Lower lobe of right lung (tissue), 2 donors: ENCODE measurements around the gene MTHFD1L. TPM values are rescaled to one million over a fixed set of nuclear protein-coding genes. Genes with fewer than 3 reads are reported as not detected.
A peak's percentile ranks its signal among the peaks of the same experiment; 100 is the strongest.

Experiments used
- ATAC-seq, 2 donors: fragments of 200-7000 bp; cut with Tn5 transposase; one replicate each; pipeline ENCODE4 v1.9.1; 2020 to 2022; ENCODE audit warnings: mild to moderate bottlenecking in 2 of 2, moderate library complexity in 2 of 2
- DNase-seq: peaks from one replicate; pipeline ENCODE4 v3.0.0-alpha.2; 2020
- H3K27ac ChIP-seq: fragments of 200-600 bp; one replicate; pipeline ENCODE4 v1.8.0; 2022
- H3K27me3 ChIP-seq: fragments of 200-600 bp; one replicate; pipeline ENCODE4 v1.8.0; 2022; ENCODE audit warnings: low read depth
- H3K36me3 ChIP-seq: fragments of 200-600 bp; one replicate; pipeline ENCODE4 v1.8.0; 2022; ENCODE audit warnings: mild to moderate bottlenecking
- H3K4me1 ChIP-seq: fragments of 200-600 bp; one replicate; pipeline ENCODE4 v1.8.0; 2022
- H3K4me3 ChIP-seq: fragments of 200-600 bp; one replicate; pipeline ENCODE4 v1.8.0; 2022; ENCODE audit warnings: mild to moderate bottlenecking
- H3K9me3 ChIP-seq: fragments of 200-600 bp; one replicate; pipeline ENCODE4 v1.8.0; 2022
- intact Hi-C: fragments of 100-400 bp; cut with DNase I; formaldehyde crosslinking; loops from one replicate; pipeline ENCODE4 v1.11.0; 2022
- total RNA-seq: library from RNA; stranded (reverse); fragmentation: NEBNext Ultra II Directional; extraction: Animal tissue kit (Norgen Biotek cat#: 25700); gene quantifications from one replicate; pipeline ENCODE4 v1.2.1, GENCODE V29; 2021
- TF ChIP-seq, protein P1 (sequence below): fragments of 200-600 bp; IDR thresholded peaks from one replicate; pipeline ENCODE4 v1.8.0; 2022; ENCODE audit warnings: antibody characterized with exemption, mild to moderate bottlenecking
- donor health status: DM: no; HTN: yes; CAD: no; lungs with severe emphysema.

Gene MTHFD1L
- total RNA-seq, 1 donor from 2014 or later: 22.1 TPM

DNA sequence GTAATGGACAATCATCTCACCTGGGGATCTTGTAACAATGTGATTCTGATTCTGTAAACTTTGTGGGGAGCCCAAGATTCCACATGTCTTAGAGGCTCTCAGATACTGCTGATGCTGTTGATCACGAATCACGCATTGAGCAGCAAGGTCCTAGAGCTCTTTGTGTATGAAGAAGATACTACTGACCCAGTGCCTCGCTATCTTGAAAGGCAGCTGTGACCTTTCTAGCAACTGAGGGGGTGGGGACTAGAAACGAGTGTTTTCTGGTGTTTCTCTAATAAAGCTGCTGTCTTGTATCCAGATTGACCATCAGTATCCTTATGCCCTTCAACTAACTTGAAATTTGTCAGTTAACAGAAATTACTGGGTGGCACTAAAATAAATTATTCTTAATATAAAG is 142.9 kb downstream of the MTHFD1L start:
- no peak for ATAC-seq
- H3K27ac ChIP-seq: no peak overlapping the region
- DNase-seq: no peak
- no peaks in the 10 kb centered on the region for H3K36me3 ChIP-seq
- intact Hi-C loops: no loop called here
- H3K27me3 ChIP-seq: no peaks in the 10 kb centered on the region
- no peak overlapping the region for H3K4me3 ChIP-seq
- TF ChIP-seq, protein P1, sequence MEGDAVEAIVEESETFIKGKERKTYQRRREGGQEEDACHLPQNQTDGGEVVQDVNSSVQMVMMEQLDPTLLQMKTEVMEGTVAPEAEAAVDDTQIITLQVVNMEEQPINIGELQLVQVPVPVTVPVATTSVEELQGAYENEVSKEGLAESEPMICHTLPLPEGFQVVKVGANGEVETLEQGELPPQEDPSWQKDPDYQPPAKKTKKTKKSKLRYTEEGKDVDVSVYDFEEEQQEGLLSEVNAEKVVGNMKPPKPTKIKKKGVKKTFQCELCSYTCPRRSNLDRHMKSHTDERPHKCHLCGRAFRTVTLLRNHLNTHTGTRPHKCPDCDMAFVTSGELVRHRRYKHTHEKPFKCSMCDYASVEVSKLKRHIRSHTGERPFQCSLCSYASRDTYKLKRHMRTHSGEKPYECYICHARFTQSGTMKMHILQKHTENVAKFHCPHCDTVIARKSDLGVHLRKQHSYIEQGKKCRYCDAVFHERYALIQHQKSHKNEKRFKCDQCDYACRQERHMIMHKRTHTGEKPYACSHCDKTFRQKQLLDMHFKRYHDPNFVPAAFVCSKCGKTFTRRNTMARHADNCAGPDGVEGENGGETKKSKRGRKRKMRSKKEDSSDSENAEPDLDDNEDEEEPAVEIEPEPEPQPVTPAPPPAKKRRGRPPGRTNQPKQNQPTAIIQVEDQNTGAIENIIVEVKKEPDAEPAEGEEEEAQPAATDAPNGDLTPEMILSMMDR: no peak
- peaks cover 31% of the 10 kb centered on the region for H3K4me1 ChIP-seq
- H3K9me3 ChIP-seq: no peaks in the 10 kb centered on the region

DNA sequence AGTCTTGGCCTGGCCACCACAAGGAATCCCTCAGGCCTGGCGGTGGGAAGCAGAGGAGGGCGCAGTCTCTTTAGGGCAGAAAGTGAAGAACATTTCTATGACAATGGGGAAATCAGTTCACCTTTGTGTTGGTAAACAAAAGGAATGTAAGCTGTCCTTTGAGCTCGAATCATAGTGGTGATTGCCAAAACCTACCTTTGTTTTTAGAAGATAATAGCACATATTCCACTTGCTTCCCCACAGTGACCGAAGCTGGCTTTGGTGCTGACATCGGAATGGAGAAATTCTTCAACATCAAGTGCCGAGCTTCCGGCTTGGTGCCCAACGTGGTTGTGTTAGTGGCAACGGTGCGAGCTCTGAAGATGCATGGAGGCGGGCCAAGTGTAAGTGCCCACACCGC is 144.1 kb downstream of the MTHFD1L start:
- peaks cover 22% of the 10 kb centered on the region for H3K4me1 ChIP-seq
- H3K9me3 ChIP-seq: no peaks in the 10 kb centered on the region
- TF ChIP-seq, protein P1: no peak
- DNase-seq (no peak), ATAC-seq (no peak)
- no peak overlapping the region for H3K27ac ChIP-seq
- H3K27me3 ChIP-seq: no peaks in the 10 kb centered on the region
- intact Hi-C loops: no loop called here
- no peaks in the 10 kb centered on the region for H3K36me3 ChIP-seq
- no peak overlapping the region for H3K4me3 ChIP-seq

DNA sequence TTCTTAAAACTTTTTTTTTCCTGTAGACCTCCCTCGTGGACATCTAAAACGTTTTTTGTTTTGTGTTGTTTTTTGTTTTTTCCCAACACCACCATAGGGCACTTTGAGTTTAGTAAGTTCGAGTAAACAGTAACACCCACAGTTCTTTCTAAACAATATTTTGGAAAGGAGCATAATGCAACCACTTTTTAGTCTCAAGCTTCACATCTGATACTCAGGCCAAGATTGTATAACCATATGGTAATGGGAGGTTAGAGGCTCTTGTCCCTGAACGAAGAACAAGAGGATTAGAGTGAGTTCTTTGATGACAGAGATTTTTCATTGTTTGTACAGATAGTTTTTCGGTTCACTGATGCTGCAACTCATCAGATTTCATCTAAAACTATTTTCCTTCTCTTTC is 144.6 kb downstream of the MTHFD1L start:
- intact Hi-C loops: loop anchor here (5.0 kb wide), 1 partner anchor 312 kb away; no protein-coding TSS in a partner anchor
- ATAC-seq: no peak

DNA sequence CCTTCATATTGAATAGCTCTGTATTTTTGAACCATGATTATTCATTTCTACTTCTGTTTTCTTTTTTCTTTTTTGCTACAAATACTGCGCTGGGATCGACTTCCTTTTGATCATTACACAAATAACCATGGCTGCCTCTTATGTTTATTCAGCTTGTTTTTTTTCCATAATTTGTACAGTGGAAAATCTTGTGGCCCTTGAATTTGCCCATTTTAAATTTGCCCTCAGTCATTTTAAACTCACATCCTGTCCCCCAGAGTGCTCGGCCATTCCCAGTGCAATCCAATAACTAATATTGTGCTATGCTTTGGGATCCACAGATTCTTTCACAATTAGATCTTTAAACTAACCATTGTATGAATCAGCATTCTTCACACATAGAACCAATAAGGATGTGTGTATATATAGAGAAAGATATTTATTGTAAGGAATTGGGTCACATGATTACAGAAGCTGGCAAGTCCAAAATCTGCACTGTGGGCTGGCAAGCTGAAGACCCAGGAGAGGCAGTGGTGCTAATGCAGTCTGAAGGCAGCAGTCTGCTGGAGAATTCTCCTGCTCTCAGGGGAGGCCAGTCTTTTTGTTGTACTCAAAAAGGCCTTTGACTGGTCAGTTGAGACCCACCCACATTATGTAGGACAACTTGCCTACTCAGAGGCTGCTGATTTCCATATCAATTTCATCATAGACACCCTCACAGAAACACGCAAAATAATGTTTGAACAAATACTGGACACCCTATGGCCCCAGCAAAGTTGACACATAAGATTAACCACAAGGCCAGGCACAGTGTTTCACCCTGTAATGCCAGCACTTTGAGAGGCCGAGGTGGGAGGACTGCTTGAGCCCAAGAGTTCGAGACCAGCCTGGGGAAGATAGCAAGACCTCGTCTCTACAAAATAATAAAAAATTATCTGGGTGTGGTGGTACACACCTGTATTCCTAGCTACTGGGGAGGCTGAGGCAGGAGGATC is 147.1 kb downstream of the MTHFD1L start:
- Histone ChIP-seq H3K27ac (no peak overlapping the region), H3K36me3 (peaks cover 6% of the 10 kb centered on the region), H3K27me3 (no peaks in the 10 kb centered on the region), H3K9me3 (no peaks in the 10 kb centered on the region), H3K4me1 (peaks cover 8% of the 10 kb centered on the region), H3K4me3 (no peak overlapping the region)
- intact Hi-C loops: loop anchor here (5.0 kb wide), 1 partner anchor 310 kb away; no protein-coding TSS in a partner anchor
- no peak for DNase-seq
- ATAC-seq: no peak
- TF ChIP-seq, protein P1: no peak

More for the DNA sequence above, 144.6 kb downstream of the MTHFD1L start:
- H3K9me3 ChIP-seq: no peaks in the 10 kb centered on the region
- no peak for DNase-seq
- TF ChIP-seq, protein P1: no peak
- H3K27ac ChIP-seq: no peak overlapping the region
- H3K36me3 ChIP-seq: no peaks in the 10 kb centered on the region
- H3K27me3 ChIP-seq: no peaks in the 10 kb centered on the region
- no peak overlapping the region for H3K4me3 ChIP-seq
- H3K4me1 ChIP-seq: peaks cover 22% of the 10 kb centered on the region

DNA sequence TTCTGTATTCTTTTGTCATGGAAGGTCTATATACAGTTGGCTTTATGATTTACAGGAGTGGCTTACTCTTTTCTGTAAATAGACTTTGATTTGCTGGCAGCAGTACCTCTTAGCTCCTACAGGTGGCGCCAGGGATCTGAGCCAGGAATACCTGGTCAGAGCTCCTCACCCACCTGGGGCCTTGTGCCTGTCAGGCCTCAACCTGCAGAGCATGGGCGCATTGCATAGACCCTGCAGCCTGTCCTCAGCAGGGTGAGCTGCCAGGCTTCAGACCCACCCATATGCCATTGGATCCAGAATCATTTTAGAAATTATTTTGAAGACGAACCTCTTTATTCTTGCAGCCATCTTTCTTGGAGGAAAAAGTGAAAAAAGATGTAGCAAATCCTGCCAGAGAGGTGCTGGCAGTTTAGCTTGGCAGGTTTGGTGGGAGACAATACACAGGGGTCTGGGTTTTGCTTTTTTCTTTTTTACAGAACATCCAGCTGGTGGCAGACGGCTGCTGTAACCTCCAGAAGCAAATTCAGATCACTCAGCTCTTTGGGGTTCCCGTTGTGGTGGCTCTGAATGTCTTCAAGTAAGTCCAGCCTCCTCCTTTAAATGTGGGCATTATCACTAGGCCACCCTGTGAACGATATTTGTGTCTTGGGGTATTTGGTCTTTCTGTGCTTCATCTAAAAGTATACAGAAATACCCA is 149.1 kb downstream of the MTHFD1L start:
- Histone ChIP-seq H3K36me3 (peaks cover 6% of the 10 kb centered on the region), H3K4me1 (peaks cover 8% of the 10 kb centered on the region), H3K27me3 (no peaks in the 10 kb centered on the region), H3K27ac (peak overlapping the region; percentile 42), H3K9me3 (no peaks in the 10 kb centered on the region), H3K4me3 (peak overlapping the region; percentile 14)
- ATAC-seq (peak; percentile 83 to 88), DNase-seq (peak; percentile 68)
- intact Hi-C loops: loop anchor here (5.0 kb wide), 1 partner anchor 308 kb away; no protein-coding TSS in a partner anchor
- TF ChIP-seq, protein P1: peak; percentile 99
